Measurements from ENCODE around the gene STRIP2.
"Not testable (repeated sequence)": the region's sequence is repeated elsewhere in the genome, so short reads cannot be mapped to it uniquely, and the experiment has no call there.

STRIP2 gene

DNA sequence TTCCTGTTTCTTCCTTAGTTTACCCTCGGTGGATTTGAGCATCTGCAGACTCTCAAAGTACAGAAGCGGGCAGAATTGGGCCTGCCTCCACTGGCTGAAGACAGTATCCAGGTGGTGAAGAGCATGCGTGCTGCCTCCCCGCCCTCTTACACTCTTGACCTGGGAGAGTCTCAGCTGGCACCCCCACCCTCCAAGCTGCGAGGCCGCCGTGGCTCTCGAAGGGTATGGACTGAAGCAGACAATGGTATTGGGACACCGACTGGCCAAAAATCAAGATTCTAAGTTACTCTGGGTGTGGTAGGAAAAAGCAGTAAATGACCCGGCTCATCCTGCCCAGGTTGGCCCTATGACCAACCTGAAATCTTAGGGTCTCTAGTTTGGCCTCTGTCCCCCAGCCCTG is 22.2 kb downstream of the STRIP2 start:
- DNase-seq = no peak

DNA sequence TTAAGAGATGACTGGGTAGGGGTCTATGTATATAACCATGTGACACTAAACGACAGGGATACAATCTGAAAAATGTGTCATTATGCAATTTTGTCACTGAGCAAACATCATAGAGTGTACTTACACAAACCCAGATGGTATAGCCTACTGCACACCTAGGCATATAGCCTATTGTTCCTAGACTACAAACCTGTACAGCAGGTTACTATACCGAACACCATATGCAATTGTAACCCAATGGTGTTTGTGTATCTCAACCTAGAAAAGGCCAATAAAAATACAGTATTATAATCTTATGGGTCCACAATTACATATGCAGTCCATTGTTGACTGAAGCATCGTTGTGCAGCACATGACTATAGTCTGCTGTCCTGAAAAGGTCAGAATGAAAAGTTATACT is 22.9 kb downstream of the STRIP2 start:
- DNase-seq = no peak

DNA sequence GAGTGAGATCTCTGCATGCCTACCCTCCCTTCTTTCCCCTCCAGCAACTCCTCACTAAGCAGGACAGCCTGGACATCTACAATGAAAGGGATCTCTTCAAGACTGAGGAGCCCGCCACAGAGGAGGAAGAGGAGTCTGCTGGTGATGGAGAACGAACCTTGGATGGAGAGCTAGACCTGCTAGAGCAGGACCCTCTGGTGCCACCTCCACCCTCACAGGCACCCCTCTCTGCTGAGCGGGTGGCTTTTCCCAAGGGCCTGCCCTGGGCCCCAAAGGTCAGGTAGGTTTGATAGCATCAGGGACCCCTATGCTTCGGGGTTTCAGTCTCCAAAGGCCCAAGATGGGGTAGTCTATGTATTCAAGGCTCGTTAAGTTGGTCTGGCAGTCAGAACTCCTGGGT is 23.9 kb downstream of the STRIP2 start:
- no peak for DNase-seq

DNA sequence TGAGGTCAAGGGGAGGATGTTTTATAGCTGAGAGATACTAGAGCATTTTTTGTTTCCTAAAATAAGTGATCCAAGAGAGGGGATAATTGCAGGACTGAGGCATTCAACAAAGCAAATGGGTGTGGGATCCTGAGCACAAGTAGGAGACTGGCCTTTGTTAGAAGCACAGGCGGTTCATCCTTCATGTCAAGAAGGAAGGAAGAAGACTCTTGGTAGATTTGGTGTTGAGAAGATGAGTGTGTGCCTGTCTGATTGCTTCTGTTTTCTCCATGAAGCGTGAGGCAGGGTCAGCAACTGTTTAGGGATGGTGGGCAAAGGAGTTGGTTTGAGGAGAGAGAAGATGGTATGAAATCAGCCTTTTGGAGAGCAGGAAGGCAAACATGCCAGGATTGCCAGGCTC is 27.6 kb downstream of the STRIP2 start:
- no peak for DNase-seq

DNA sequence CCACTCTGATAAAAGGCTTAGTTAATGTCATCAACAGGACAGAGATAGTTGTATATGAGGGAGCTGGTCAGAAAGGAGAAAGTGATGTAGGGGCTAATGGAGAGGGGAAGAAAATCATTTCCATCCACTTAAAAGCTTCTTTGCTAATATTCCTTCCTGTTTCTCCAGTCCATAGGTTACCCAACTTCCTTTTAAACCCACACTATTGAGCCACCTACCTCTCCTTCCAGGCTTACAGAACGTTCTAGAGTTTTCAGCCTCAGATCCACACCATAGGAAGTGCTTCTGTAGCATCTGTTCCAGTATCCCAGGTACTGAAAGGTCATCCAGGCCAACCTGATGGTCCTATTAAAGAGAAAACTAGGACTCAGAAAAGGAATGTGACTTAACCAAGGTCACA is 28.2 kb downstream of the STRIP2 start:
- DNase-seq = no peak

DNA sequence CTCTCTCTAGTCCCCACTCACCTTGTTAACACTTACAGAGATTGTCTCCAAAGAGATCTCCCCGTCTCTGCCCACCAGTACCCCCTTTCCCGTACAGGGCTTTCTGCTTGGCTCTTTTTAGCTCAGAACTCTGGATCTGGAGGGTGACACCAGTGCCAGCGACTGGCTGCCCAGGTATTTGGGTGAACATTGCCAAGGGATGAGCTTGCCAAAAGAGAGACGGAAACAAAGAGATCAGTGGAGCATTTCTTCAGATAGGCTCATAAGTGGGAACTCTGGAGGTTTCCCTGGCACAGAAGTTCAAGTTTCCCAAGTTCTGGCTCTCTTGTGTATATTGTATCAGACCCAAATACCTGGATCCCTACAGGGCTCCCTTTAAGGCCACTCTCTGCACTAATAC is 30.0 kb downstream of the STRIP2 start:
- DNase-seq = no peak

DNA sequence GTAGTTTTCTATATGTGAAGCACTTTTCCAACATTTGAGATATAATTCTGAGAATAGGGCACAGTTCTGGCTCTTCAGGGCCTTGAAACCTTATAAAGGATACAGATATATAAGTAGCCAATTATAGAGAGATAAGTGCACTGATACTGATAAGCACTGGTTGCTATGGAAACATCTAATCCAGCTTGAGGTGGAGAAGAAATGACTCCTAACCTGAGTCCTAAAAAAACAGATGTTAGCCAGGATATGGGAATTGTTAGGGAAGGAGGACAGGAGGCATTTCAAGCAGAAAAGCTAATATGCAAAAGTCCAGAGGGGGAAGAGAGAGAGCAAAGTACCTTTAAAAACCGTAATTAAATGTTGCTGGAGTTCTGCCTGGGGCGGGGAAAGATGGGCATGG is 30.8 kb downstream of the STRIP2 start:
- DNase-seq = no peak

DNA sequence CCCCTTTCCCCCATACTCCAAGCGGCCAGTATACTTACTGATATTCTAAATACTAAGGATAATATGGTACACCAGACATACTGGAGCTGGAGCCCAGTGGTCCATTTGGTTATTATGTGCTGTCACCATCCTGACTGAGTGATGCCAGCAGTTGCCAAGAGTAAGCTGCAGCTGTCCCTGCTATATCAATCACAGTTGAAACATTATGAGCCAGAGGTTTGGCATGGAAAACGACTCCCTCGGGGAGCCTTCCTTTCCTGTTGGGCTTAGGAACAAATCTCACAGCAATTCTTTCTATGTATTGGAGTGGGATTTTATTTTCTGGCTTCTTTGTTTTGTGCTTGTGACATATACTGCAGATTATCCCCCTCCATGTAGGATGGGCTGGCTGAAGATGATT is 32.6 kb downstream of the STRIP2 start:
- DNase-seq = no peak

DNA sequence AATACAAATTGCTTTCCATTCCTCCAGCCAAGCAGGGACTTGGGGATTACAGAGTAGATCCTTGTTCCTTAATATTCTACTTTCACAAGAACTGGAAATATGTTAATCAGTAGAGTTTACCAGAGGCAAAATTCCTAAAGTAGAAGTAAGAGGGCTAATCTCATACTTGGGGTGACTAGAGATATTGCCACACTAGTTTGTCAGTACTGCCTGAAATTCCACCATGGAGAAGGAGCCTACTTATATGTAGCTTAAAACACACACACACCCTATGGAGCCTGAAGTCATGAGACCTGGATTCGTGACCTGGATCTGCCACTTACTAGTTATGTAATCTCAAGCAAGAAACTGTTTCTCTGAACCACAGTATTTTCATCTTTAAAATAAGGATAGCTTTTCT is 33.9 kb downstream of the STRIP2 start:
- no peak for DNase-seq

DNA sequence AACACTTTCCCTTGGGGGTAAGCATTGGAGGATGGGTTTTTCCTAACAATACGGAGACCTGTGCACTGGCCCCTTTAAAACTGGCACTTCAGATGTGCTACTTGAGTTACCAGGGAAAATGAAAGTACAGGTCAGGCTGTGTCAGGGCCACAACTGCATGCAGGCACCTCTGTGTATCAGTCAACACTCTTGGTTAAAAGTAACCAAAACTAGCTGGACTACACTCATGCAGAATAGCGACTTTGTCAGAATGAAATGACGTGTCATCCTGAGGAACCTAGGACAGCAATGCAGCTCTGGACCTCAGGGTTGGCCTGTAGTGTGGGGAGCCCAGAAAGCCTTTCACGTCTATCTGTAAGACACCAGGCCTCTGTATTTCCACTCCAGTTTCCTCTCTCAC is 34.3 kb downstream of the STRIP2 start:
- no peak for DNase-seq

DNA sequence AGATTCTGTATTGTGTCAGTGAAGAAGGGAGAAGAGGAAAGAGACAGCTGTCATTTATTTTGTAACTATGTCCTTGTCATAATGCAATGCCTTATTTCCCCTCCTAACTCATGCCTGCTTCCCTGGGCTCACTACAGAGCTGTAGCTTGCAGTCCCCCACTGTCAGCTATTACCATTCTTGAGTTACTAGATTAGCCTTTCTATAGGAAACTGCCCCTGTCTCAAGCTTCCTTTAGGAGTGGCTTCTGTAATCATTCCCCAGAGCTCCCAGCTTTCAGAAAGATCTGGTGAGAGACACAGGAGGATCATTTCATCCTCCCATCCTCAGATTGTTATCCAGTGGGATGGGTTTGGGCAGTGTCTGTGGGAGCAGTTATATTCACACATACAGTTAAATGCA is 35.7 kb downstream of the STRIP2 start:
- DNase-seq = no peak

DNA sequence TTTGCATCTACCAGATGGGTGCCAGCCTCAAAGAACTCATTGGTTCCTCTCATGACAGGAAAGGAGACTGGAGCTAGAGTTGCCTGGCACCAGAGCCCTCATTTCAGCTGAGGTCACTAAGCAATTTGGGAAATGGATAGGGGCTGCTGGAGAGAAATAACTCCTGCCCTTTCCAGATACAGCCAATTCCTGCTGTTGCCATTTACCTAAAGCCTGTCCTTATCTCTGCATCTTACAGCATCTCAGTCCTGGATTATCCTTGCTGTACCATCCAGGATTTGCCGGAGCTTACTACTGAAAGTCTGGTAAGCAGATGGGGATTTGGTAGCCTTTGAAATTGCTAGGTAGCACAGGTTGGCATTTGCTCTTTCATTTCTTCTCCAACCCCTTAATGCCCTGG is 36.2 kb downstream of the STRIP2 start:
- DNase-seq = no peak

DNA sequence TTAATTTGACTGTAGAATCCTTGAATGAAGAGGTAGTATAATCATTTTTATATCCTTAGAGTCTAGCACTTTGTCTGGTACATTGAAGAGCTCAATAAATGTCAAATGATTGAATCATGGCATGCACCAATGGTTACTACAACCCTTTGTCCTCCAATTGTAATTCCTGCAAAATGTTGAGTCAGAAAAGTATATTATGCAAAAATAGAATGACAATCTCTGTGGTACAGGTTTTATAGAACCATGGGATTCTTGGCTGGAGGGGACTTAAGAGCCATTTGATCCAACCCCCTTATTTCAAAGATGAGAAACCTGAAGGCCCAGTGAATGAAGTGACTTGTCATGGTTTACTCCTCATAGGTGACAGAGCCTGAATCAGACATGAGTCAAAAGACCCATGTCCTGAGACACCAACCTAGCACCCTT is 37.2 kb downstream of the STRIP2 start:
- no peak for DNase-seq

DNA sequence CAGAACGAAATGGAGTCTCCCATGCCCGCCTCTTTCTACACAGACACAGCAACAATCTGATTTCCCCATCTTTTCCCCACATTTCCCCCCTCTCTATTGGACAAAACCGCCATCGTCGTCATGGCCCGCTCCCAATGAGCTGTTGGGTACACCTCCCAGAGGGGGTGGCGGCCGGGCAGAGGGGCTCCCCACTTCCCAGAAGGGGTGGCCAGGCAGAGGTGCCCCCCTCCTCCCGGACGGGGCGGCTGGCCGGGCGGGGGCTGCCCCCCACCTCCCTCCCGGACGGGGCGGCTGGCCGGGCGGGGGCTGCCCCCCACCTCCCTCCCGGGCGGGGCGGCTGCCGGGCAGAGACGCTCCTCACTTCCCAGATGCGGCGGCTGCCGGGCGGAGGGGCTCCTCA is 41.7 kb downstream of the STRIP2 start:
- DNase-seq = peak; percentile 37

DNA sequence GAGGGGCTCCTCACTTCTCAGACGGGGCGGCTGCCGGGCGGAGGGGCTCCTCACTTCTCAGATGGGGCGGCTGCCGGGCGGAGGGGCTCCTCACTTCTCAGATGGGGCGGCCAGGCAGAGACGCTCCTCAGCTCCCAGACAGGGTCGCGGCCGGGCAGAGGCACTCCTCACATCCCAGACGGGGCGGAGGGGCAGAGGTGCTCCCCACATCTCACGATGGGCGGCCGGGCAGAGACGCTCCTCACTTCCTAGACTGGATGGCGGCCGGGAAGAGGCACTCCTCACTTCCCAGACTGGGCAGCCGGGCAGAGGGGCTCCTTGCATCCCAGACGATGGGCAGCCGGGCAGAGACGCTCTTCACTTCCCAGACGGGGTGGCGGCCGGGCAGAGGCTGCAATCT is 42.2 kb downstream of the STRIP2 start:
- DNase-seq = peak; percentile 33

DNA sequence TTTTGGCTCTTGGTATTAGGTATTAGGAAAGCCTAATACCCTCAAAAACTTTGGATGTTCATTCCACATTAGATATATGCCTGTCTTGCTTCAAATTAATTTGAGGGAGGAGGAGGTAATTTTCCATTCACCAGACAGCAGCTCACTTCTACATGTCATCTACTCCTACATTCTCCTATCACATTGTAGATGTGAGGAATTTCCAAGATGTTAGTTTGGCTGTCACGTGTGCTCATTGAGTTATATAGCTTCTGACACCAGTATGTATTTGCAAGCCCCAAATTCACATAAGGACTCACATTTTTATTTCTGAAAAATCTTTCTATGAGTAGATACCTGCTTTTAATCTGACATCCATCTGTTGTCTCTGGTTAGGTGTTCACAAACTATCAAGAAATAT is 45.6 kb downstream of the STRIP2 start:
- DNase-seq = no peak

DNA sequence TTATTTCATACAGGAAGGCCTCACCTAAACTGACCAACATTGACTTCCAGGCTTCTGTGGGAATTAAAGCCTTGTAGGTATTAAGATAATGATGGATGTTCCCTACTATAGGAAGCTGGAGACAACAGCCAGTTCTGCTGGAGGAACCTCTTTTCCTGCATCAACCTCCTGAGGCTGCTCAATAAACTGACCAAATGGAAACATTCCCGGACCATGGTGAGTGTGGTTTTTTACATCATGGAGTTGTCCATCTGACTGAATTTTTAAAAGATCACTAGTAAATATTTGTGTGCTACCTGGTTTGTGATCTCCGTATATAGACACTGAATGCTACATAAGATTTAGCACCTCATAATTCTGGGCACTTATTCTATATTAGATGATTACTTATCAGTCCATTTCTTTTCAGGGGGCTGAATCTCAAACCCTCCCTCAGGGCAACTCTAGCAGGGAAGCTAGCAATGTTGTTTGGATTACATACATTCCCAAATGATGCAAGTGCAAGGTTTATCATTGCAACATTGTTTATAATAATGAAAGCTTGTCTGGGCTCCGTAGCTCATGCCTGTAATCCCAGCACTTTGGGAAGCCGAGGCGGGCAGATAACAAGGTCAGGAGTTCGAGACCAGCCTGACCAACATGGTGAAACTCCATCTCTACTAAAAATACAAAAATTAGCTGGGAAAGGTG is 46.6 kb downstream of the STRIP2 start:
- DNase-seq = no peak

DNA sequence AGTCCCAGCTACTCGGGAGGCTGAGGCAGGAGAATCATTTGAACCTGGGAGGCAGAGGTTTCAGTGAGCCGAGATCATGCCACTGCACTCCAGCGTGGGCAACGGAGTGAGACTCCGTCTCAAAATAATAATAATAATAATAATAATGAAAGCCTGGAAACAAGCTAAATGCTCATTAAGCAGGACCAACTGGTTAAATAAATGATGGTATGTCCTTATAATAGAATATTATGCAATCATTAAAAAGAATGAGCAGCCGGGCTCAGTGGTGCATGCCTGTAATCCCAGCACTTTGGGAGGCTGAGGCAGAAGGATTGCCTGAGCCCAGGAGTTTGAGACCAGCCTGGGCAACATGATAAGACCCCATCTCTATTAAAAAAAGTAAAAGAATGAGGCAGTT is 47.1 kb downstream of the STRIP2 start:
- DNase-seq = not testable (repeated sequence)

DNA sequence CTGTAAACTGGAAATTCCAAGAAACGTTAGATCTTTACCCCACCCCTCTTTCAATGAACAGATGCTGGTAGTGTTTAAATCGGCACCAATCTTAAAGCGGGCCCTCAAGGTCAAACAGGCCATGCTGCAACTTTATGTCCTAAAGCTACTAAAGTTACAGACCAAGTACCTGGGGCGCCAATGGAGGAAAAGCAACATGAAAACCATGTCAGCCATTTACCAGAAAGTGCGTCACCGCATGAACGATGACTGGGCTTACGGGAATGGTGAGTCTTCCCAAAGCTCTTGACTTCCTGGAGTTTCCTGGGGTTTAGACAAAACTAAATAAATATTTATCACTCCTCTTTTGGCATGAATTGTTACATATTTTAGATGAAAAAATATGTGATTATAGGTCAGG is 48.5 kb downstream of the STRIP2 start:
- DNase-seq = peak; percentile 28

DNA sequence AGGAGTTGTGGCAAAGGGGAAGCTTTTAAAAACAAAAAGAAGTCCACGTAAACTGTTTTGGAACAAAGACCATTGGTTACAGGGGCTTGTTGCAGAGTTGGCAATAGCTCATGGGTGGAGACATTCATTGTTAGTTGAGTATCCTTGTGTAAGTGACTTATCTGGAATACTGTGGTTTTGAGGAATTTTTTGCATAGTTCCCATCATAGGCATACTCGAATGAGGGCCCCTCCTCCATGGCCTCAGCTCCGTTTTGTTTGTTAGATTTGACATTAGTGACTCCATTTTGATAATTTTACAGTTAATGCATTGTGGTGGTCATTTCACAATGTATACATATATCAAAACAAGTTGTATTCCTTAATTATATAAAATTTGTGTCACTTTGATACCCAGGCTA is 55.3 kb downstream of the STRIP2 start:
- DNase-seq = no peak

DNA sequence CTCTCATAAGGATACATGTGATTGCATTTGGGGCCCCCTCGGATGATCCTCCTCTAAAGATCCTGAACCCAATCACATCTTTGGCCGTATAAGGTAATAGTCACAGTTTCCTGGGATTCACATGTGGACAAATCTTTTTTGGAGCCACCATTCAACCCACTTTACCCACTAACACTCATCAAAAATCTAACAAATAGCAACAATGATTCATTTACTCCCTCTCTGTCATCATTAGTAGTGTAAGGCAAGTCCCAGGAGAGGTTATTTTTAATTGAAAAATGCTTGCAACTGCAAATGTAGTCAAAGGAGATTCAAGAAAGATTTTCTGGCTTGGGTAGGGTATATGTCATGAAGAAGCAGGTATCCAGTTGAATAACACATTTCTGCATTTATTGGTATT is 58.2 kb downstream of the STRIP2 start:
- DNase-seq = no peak

DNA sequence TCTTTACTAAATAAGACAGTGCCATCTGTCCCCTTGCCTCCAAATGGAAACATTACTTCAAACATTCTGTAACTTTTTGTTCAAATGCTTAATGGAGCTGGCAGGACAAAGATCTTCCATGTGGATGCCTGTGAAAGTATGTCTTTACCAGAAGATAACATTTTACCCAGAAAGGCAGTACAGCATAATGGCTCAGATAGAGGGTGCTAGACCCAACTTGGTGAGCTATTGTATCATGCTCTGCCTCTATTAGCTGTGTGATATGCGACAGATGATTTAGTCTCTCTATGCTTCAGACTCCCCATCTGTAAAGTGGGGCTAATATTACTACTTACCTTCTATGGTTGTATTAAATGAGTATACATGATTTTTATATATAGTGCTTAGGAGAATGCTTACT is 59.3 kb downstream of the STRIP2 start:
- no peak for DNase-seq

DNA sequence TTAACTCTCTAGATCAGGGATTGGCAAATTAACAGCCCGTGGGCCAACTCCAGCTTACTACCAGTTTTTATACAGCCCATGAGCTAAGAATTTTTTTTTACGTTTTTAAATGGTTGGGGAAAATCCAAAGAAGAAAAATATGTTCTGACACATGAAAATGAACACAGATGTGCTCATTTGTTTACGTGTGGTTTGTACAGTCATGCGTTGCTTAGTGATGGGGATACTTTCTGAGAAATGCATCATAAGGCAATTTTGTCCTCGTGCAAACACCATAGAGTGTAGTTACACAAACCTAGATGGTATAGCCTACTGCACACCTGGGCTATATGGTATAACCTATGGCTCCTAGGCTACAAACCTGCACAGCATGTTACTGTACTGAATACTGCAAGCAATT is 59.8 kb downstream of the STRIP2 start:
- no peak for DNase-seq

DNA sequence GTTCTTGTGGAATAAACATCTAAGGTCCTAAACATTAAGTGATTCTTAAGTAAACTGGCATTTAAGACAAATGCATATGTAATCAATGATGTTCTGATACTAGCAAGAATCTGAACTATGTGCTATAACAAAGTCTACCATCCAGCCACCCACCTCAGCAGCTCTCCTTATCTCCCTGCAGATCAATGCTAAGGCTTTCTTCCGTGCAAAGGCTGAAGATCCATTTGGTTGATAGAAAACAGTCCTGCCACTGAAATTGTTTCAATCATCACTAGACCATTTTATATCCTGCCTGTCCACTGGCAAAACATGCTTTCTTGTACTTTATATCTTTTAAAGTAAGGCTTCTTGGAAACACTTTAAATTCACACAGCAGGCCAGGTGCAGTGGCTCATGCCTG is 61.8 kb downstream of the STRIP2 start:
- DNase-seq = no peak

DNA sequence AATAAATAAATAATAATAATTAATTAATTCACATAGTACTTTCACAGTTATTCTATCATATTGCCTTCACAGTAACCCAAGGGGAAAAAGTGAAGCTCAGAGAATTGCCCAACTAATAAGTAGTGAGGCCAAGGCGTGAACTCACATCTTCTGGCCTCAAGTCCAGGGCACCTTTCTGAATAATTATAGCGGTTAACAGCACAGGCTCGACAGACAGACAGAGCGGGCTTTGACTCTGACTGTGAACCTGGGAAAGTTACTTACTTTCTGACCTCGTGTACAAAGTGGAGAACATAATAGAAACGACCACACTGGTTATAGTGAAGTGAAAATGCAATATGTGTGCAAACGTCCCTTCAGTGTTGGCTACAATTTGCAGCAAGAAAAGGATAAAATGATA is 62.4 kb downstream of the STRIP2 start:
- peak; percentile 26 for DNase-seq

DNA sequence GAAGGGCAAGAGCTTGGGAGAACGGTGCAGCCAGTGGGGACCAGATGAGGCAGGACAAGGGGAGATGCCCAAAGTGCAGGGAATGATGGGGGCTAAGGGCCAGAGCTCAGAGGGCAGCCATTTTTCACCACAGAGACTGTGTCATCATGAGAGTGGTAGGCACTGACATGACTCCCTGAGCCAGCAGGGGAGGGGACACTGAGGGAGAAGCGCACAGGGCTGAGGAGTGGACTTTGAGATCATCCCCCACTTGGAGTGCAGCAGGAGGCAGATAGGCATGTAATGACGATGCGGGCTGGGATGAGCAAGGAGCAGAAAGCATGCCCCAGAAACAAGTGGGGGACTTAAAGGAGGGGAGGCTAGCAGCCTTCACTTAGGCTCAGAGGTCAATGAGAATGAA is 62.9 kb downstream of the STRIP2 start:
- DNase-seq = peak; percentile 28

Measured in activated CD8-positive, alpha-beta memory T cell treated with anti-CD3 and anti-CD28 coated beads for 24 hours (primary cell).